Endothelial cell of umbilical vein (primary cell): ENCODE data around the gene STMN1. TPM values are rescaled to one million over a fixed set of nuclear protein-coding genes. Genes with fewer than 3 reads are reported as not detected.

Experiments used
- BruUV-seq: library from RNA; stranded (reverse); fragments of 400-500 nt; replicated peaks from 2 replicates; lab custom pipeline; 2021; lab: Mats Ljungman, UMichigan
- CTCF ChIA-PET: fragments of 300-600, 350-600 bp; sonication (Branson Sonifier 250); formaldehyde crosslinking; loops from one replicate; lab custom pipeline; 2021; ENCODE audit warnings: antibody characterized with exemption, inconsistent platforms; lab: Charles Lee
- POLR2A ChIA-PET: fragments of 300-600, 350-600 bp; sonication (Branson Sonifier 250); formaldehyde crosslinking; loops from one replicate; lab custom pipeline; 2021; ENCODE audit warnings: antibody characterized with exemption, inconsistent platforms; lab: Charles Lee
- DNase-seq: peaks from one replicate; pipeline ENCODE4 v3.0.0-alpha.2; 2011; ENCODE audit warnings: low read depth, low spot score
- FAIRE-seq: peaks from 2 replicates; lab custom pipeline; 2011; peaks lifted over from hg19 to GRCh38; lab: Jason Lieb, UNC
- H2AFZ ChIP-seq: 2 replicates; pipeline ENCODE4 v1.6.0; 2012; ENCODE audit warnings: low read depth, low read length, control low read depth, inconsistent platforms
- H3K27ac ChIP-seq: 2 replicates; pipeline ENCODE4 v1.5.1; 2011; ENCODE audit warnings: low read depth, mild to moderate bottlenecking, control low read depth, low read length, moderate library complexity; ENCODE audit not compliant: insufficient read depth
- H3K27me3 ChIP-seq, 2 experiments: 2 replicates each; pipeline versions ENCODE4 v1.6.0 to v1.6.1; 2011; ENCODE audit warnings: low read length in 2 of 2, mixed read lengths in 1 of 2; ENCODE audit not compliant: control insufficient read depth in 2 of 2, insufficient read depth in 2 of 2
- H3K36me3 ChIP-seq, 2 experiments: 2 replicates in 1 of 2; 3 replicates in 1 of 2; pipeline ENCODE4 v1.5.1; 2011; ENCODE audit warnings: low read length in 2 of 2, mild to moderate bottlenecking in 1 of 2, moderate library complexity in 1 of 2; ENCODE audit not compliant: control insufficient read depth in 2 of 2, insufficient read depth in 2 of 2; ENCODE audit errors: extremely low read depth in 1 of 2
- H3K4me1 ChIP-seq: 3 replicates; pipeline ENCODE4 v1.5.1; 2011; ENCODE audit warnings: mild to moderate bottlenecking, low read length; ENCODE audit not compliant: control insufficient read depth, insufficient read depth; ENCODE audit errors: extremely low read depth
- H3K4me2 ChIP-seq: 2 replicates; pipeline ENCODE4 v1.6.1; 2011; ENCODE audit warnings: low read length, control low read depth, mixed read lengths; ENCODE audit not compliant: insufficient read depth
- H3K4me3 ChIP-seq, 3 experiments: fragments of 200-600 bp in 1 of 3; sonication (generic), shearing (Covaris generic) in 1 of 3; replicated peaks in 1 of 3; 2 replicates each; pipeline ENCODE4 v1.5.1; 2011 to 2016; ENCODE audit warnings: control low read depth in 3 of 3, low read length in 3 of 3, mild to moderate bottlenecking in 2 of 3, inconsistent platforms in 1 of 3, low read depth in 1 of 3, moderate library complexity in 1 of 3; ENCODE audit not compliant: insufficient read depth in 1 of 3
- H3K79me2 ChIP-seq: 2 replicates; pipeline ENCODE4 v1.6.0; 2012; ENCODE audit warnings: low read length, inconsistent platforms; ENCODE audit not compliant: control insufficient read depth, insufficient read depth
- H3K9ac ChIP-seq: replicated peaks from 2 replicates; pipeline ENCODE3; 2011; ENCODE audit warnings: low read length, control low read depth; ENCODE audit not compliant: insufficient read depth; ENCODE audit errors: extremely low read depth
- H3K9me1 ChIP-seq: replicated peaks from 3 replicates; pipeline ENCODE4 v1.6.0; 2011; ENCODE audit warnings: mild to moderate bottlenecking, low read length; ENCODE audit not compliant: control insufficient read depth, insufficient read depth; ENCODE audit errors: extremely low read depth
- H3K9me3 ChIP-seq: replicated peaks from 2 replicates; pipeline ENCODE4 v1.5.1; 2012; ENCODE audit warnings: low read length, inconsistent platforms; ENCODE audit not compliant: control insufficient read depth, insufficient read depth
- H4K20me1 ChIP-seq: replicated peaks from 2 replicates; pipeline ENCODE3; 2011; ENCODE audit warnings: mild to moderate bottlenecking, low read length; ENCODE audit not compliant: control insufficient read depth, insufficient read depth; ENCODE audit errors: extremely low read depth
- EZH2 ChIP-seq: IDR thresholded peaks from 2 replicates; pipeline ENCODE4 v1.6.1; 2012; ENCODE audit warnings: borderline replicate concordance, low read depth, mild to moderate bottlenecking, moderate library complexity, low read length, inconsistent platforms; ENCODE audit not compliant: severe bottlenecking
- FOS ChIP-seq: IDR thresholded peaks from 2 replicates; pipeline ENCODE4 v1.6.1; 2011; ENCODE audit warnings: mild to moderate bottlenecking, low read length, moderate library complexity, borderline replicate concordance; ENCODE audit not compliant: insufficient read depth
- GATA2 ChIP-seq: IDR thresholded peaks from 2 replicates; pipeline ENCODE4 v1.7.0; 2011; ENCODE audit warnings: low read depth, mild to moderate bottlenecking, moderate library complexity, mixed read lengths, low read length; ENCODE audit not compliant: insufficient read length, insufficient read depth
- JUN ChIP-seq: IDR thresholded peaks from 2 replicates; pipeline ENCODE4 v1.6.1; 2011; ENCODE audit warnings: borderline replicate concordance, low read depth; ENCODE audit not compliant: insufficient read length, insufficient read depth
- MYC ChIP-seq: IDR thresholded peaks from one replicate; pipeline ENCODE4 v1.6.1; 2011; ENCODE audit warnings: mild to moderate bottlenecking, low read depth, low read length
- POLR2A ChIP-seq: IDR thresholded peaks from 2 replicates; pipeline ENCODE4 v1.6.1; 2012; ENCODE audit warnings: low read depth, mild to moderate bottlenecking, control low read depth, low read length
- POLR2AphosphoS5 ChIP-seq: IDR thresholded peaks from 2 replicates; pipeline ENCODE4 v1.6.1; 2012; ENCODE audit warnings: low read depth, mild to moderate bottlenecking, control low read depth, low read length, moderate library complexity; ENCODE audit not compliant: insufficient read depth
- dilution Hi-C: fragments of 300-500 bp; cut with MboI; formaldehyde crosslinking; loops from one replicate; pipeline ENCODE4 v1.15.0; 2019; ENCODE audit warnings: low sequenced_read_pairs; ENCODE audit not compliant: extremely low pct_ligation_motif_present
- intact Hi-C: fragments of 100-400 bp; cut with micrococcal nuclease; formaldehyde crosslinking; loops from one replicate; pipeline ENCODE4 v1.10.0; 2022
- polyA plus RNA-seq, 4 experiments: library from polyadenylated mRNA; depleted of rRNA in 3 of 4; stranded (reverse) in 3 of 4; unstranded in 1 of 4; fragments of >200 nt; gene quantifications; 2 replicates each; pipeline versions ENCODE4 v1.2.1 to v1.2.3, GENCODE V29; 2011 to 2012; ENCODE audit warnings: missing spikeins in 1 of 4
- total RNA-seq: library from RNA; stranded (reverse); gene quantifications from 2 replicates; pipeline ENCODE4 v1.2.3, GENCODE V29; 2021
- TF ChIP-seq, protein P1 (sequence below), 2 donors: IDR thresholded peaks; 1 replicate in 1 of 2; 2 replicates in 1 of 2; pipeline ENCODE4 v1.5.1; 2011; ENCODE audit warnings: low read length in 2 of 2, mild to moderate bottlenecking in 2 of 2, moderate library complexity in 2 of 2, control low read depth in 1 of 2, inconsistent platforms in 1 of 2, low read depth in 1 of 2; ENCODE audit not compliant: insufficient read depth in 1 of 2; ENCODE audit errors: extremely low read depth in 1 of 2
- TF ChIP-seq, protein P2 (sequence below): IDR thresholded peaks from 2 replicates; pipeline ENCODE4 v1.6.1; 2011; ENCODE audit not compliant: insufficient read depth, insufficient read length

STMN1 gene
- total and polyA plus RNA-seq, 2 donors (not counting 3 experiments of a cell fraction or from before 2014, with no cell fraction given) = 102 to 503 TPM

DNA sequence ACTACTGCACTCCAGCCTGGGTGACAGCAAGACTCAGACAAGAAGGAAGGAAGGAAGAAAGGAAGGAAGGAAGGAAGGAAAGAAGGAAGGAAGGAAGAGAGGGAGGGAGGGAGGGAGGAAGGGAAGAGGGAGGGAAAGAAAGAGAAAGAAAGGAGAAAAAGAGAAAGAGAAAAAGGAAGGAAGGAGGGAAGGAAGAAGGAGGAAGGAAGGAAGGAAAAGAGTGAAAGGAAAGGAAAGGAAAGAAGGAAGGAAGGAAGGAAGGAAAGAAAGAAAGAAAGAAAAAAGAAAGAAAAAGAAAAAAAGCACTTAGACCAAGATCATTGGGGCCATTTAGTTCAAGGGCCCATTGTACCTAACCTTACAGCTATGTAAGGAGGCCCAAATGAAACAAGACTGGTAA lies 49.3 kb upstream of the STMN1 start:
- Histone ChIP-seq H3K4me3 (no peak overlapping the region), H3K27ac (no peak overlapping the region), H3K36me3 (no peaks in the 10 kb centered on the region), H3K4me1 (peaks cover 3% of the 10 kb centered on the region), H4K20me1 (no peaks in the 10 kb centered on the region), H2AFZ (no peak overlapping the region), H3K9me3 (no peaks in the 10 kb centered on the region), H3K27me3 (no peaks in the 10 kb centered on the region), H3K79me2 (no peaks in the 10 kb centered on the region), H3K9me1 (no peaks in the 10 kb centered on the region), H3K9ac (no peak overlapping the region), H3K4me2 (no peak overlapping the region)
- DNase-seq (no peak), FAIRE-seq (no peak)
- ChIA-PET CTCF (no interaction called here), POLR2A (no interaction called here)
- BruUV-seq = no TSS peak
- TF ChIP-seq MYC (no peak), POLR2AphosphoS5 (no peak), EZH2 (no peak), GATA2 (no peak), FOS (no peak), JUN (no peak), POLR2A (no peak)
- TF ChIP-seq, protein P1, sequence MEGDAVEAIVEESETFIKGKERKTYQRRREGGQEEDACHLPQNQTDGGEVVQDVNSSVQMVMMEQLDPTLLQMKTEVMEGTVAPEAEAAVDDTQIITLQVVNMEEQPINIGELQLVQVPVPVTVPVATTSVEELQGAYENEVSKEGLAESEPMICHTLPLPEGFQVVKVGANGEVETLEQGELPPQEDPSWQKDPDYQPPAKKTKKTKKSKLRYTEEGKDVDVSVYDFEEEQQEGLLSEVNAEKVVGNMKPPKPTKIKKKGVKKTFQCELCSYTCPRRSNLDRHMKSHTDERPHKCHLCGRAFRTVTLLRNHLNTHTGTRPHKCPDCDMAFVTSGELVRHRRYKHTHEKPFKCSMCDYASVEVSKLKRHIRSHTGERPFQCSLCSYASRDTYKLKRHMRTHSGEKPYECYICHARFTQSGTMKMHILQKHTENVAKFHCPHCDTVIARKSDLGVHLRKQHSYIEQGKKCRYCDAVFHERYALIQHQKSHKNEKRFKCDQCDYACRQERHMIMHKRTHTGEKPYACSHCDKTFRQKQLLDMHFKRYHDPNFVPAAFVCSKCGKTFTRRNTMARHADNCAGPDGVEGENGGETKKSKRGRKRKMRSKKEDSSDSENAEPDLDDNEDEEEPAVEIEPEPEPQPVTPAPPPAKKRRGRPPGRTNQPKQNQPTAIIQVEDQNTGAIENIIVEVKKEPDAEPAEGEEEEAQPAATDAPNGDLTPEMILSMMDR (IDR thresholded peaks at IDR 0.05; ENCODE audit: extremely low read depth in 1 of 2, insufficient read depth in 1 of 2, low read depth in 1 of 2, low read length in 2 of 2) = no peak
- TF ChIP-seq, protein P2, sequence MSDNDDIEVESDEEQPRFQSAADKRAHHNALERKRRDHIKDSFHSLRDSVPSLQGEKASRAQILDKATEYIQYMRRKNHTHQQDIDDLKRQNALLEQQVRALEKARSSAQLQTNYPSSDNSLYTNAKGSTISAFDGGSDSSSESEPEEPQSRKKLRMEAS = no peak
- dilution Hi-C loops = no loop called here
- intact Hi-C loops = no loop called here
